Duodenal mucosa (tissue), 2 donors: ENCODE results near the gene PURA.
"Not testable (repeated sequence)": the region's sequence is repeated elsewhere in the genome, so short reads cannot be mapped to it uniquely, and the experiment has no call there.

Experiments
- H3K27ac ChIP-seq: one replicate; pipeline ENCODE4 v1.7.0; 2013; ENCODE audit warnings: low read depth, low read length
- H3K27me3 ChIP-seq, 2 donors: one replicate each; pipeline ENCODE4 v1.7.0; 2013; ENCODE audit warnings: low read length in 2 of 2, control low read depth in 1 of 2; ENCODE audit not compliant: insufficient read depth in 2 of 2, control insufficient read depth in 1 of 2
- H3K36me3 ChIP-seq, 2 donors: one replicate each; pipeline ENCODE4 v1.7.0; 2013; ENCODE audit warnings: low read length in 2 of 2, control low read depth in 1 of 2; ENCODE audit not compliant: insufficient read depth in 2 of 2, control insufficient read depth in 1 of 2
- H3K4me1 ChIP-seq, 2 donors: one replicate each; pipeline ENCODE4 v1.7.0; 2013; ENCODE audit warnings: low read length in 2 of 2, control low read depth in 1 of 2; ENCODE audit not compliant: insufficient read depth in 2 of 2, control insufficient read depth in 1 of 2
- H3K4me3 ChIP-seq, 2 donors: one replicate each; pipeline ENCODE4 v1.7.0; 2013; ENCODE audit warnings: low read length in 2 of 2, low read depth in 1 of 2
- H3K9ac ChIP-seq, 2 donors: one replicate each; pipeline ENCODE4 v1.7.0; 2013; ENCODE audit warnings: low read length in 2 of 2, low read depth in 1 of 2
- H3K9me3 ChIP-seq, 2 donors: one replicate each; pipeline ENCODE4 v1.7.0; 2013; ENCODE audit warnings: low read length in 2 of 2, control low read depth in 1 of 2; ENCODE audit not compliant: control insufficient read depth in 1 of 2

The PURA gene

DNA sequence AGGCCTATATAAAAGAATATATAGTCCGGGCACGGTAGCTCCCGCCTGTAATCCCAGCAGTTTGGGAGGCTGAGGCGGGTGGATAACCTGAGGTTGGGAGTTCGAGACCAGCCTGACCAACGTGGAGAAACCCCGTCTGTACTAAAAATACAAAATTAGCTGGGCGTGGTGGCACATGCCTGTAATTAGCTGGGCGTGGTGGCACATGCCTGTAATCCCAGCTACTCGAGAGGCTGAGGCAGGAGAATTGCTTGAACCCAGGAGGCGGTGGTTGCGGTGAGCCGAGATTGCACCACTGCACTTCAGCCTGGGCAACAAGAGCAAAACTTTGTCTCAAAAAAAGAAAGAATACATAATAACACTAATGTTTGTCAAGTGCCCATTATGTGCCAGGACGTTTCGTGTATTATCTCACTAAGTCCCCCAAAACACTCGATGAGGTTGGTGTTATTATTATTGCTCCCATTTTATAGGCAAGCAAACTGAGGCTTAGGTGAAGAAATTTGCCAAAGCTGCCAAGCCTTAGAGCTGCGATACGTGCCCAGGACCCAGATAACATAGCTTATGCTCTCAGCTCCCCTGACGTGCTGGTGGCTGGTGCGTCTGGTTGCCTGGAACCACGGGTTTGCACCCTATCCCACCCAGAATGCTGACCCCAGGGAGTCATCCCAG lies 40.9 kb downstream of the PURA start:
- not testable (repeated sequence) for H3K36me3 ChIP-seq, H3K27me3 ChIP-seq, H3K9ac ChIP-seq, H3K27ac ChIP-seq, H3K4me3 ChIP-seq, H3K9me3 ChIP-seq
- peaks cover 5 to 16% of the 10 kb centered on the region in 2 donors for H3K4me1 ChIP-seq

- peaks cover 5 to 11% of the 10 kb centered on the region in 2 donors for H3K4me1 ChIP-seq
- peak overlapping the region; percentile 29 to 38 for H3K9ac ChIP-seq
- H3K9me3 ChIP-seq = no peaks in the 10 kb centered on the region
- H3K27ac ChIP-seq = no peak overlapping the region
- no peaks in the 10 kb centered on the region for H3K36me3 ChIP-seq
- H3K4me3 ChIP-seq = peak overlapping the region; percentile 55 to 58
- H3K27me3 ChIP-seq = no peaks in the 10 kb centered on the region
Observed at GRCh38 chr5:140157032-140157781, 43.3 kb downstream of the PURA start.

DNA sequence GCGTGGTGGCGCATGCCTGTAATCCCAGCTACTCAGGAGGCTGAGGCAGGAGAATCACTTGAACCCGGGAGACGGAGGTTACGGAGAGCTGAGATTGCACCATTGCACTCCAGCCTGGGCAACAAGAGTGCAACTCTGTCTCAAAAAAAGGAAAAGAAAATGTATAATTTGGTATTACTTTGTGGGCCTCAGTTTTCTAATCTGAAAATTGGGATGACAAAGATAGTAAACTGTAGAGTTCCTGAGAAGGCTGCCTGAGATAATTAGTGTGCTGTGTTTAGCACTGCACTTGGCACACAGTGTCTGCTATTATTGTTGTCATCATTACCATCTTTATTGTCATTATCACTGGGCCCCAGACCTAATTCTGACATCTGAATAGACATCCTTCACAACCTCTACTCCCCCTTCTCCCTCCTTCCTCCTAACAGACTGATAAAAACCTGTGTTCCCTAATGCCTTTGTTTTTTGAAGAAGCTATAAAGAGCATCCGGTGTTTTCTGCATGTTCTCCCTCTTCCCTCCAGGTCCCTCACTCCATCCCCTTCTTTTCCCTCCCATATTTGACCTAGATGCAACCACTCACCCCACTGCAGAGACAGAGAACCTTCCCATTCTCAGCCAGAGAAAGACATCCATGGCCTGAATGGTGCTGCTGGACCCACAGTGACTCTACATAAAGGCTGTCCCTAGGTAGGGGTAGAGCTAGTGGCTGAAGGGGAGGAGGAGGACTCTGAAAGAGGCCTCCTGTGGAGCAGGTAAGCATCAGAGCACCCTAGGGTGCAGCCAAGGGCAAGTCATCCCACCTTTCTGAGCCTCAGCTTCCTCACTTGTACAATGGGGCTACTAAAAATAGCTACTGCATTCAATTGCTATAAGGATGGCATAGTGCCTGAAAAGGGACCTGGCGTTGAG lies 45.4 kb downstream of the PURA start:
- Histone ChIP-seq H3K36me3 (no peaks in the 10 kb centered on the region), H3K4me3 (no peak overlapping the region), H3K9ac (no peak overlapping the region), H3K27ac (no peak overlapping the region), H3K9me3 (no peaks in the 10 kb centered on the region), H3K4me1 (peaks cover 7 to 11% of the 10 kb centered on the region in 2 donors), H3K27me3 (no peaks in the 10 kb centered on the region)

GRCh38 chr5:140162275-140162674 lies 48.4 kb downstream of the PURA start:
- Histone ChIP-seq H3K4me3 (no peak overlapping the region), H3K9me3 (no peaks in the 10 kb centered on the region), H3K36me3 (no peaks in the 10 kb centered on the region), H3K4me1 (peaks cover 16 to 27% of the 10 kb centered on the region in 2 donors), H3K27me3 (no peaks in the 10 kb centered on the region), H3K27ac (no peak overlapping the region), H3K9ac (no peak overlapping the region)

DNA sequence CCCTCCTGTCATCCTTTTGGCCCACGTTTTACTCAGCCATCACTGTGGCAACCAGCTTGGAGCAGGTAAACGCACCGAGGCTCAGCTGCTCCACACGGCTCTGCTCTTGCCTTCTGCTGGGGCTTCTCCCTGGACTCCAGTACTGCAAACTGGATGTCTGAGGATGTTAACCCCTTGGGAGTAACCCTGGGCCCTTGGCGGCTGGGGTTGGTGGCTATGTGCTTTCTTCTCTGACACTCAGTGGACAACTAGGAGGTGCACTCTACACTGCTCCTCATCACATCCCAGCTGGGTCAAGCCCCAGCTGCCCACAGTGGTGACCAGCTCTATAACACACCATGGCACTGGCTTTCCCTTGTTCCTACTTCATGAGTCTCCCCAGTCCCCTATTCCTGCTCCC lies 48.9 kb downstream of the PURA start:
- H3K4me1 ChIP-seq = peaks cover 16 to 27% of the 10 kb centered on the region in 2 donors
- no peak overlapping the region for H3K4me3 ChIP-seq
- H3K9ac ChIP-seq = no peak overlapping the region
- no peak overlapping the region for H3K27ac ChIP-seq
- no peaks in the 10 kb centered on the region for H3K9me3 ChIP-seq
- H3K36me3 ChIP-seq = no peaks in the 10 kb centered on the region
- no peaks in the 10 kb centered on the region for H3K27me3 ChIP-seq

GRCh38 chr5:140165101-140165922 lies 51.4 kb downstream of the PURA start:
- no peaks in the 10 kb centered on the region for H3K9me3 ChIP-seq
- peak overlapping the region; percentile 43 for H3K27ac ChIP-seq
- H3K4me3 ChIP-seq = no peak overlapping the region
- no peaks in the 10 kb centered on the region for H3K36me3 ChIP-seq
- no peak overlapping the region for H3K9ac ChIP-seq
- H3K27me3 ChIP-seq = no peaks in the 10 kb centered on the region
- H3K4me1 ChIP-seq = peaks cover 19 to 40% of the 10 kb centered on the region in 2 donors

DNA sequence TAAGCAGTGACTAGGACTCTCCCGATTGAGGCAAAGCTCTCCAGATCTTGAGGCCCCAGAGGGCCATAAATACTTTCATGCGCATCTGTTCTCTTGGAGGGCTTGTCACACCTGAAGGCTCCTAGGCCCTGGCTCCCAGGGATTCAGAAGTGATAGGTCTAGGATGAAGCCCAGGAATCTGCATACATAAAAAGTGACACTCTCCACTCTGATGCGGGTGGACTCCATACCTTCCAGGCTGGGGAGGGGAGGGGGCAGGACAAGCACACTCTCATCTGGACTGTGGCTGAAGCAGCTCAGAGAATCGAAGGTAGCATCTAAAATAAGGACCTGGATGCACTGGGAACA lies 52.0 kb downstream of the PURA start:
- no peak overlapping the region for H3K4me3 ChIP-seq
- H3K36me3 ChIP-seq = no peaks in the 10 kb centered on the region
- peak overlapping the region in 1 of 2 donors; percentile 35 for H3K9ac ChIP-seq
- peaks cover 19 to 40% of the 10 kb centered on the region in 2 donors for H3K4me1 ChIP-seq
- H3K27me3 ChIP-seq = no peaks in the 10 kb centered on the region
- H3K27ac ChIP-seq = peak overlapping the region; percentile 43
- no peaks in the 10 kb centered on the region for H3K9me3 ChIP-seq

DNA sequence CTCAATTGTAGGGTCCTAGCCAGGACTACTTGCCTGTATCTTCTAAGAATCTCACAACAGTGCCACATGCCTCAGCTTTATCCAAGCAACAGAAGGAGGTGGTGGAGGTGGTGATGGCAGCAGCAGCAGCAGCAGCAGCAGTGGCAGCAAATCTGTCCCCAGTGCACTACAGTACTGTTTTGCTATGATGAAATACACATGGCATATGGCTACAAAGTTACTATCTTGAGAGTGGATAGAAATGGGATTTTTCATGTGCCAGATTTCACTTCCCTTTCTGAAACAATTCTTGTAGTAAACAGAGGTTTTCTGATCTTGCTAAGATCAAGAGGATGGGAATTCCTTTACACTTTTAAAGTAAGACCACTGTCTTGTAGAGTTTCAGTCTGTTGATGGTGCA lies 53.0 kb downstream of the PURA start:
- Histone ChIP-seq H3K27ac (no peak overlapping the region), H3K4me3 (no peak overlapping the region), H3K9me3 (no peaks in the 10 kb centered on the region), H3K9ac (no peak overlapping the region), H3K36me3 (no peaks in the 10 kb centered on the region), H3K4me1 (peaks cover 19 to 40% of the 10 kb centered on the region in 2 donors), H3K27me3 (no peaks in the 10 kb centered on the region)

- no peaks in the 10 kb centered on the region for H3K9me3 ChIP-seq
- peaks cover 19 to 40% of the 10 kb centered on the region in 2 donors for H3K4me1 ChIP-seq
- H3K4me3 ChIP-seq = no peak overlapping the region
- no peaks in the 10 kb centered on the region for H3K36me3 ChIP-seq
- no peak overlapping the region for H3K27ac ChIP-seq
- no peak overlapping the region for H3K9ac ChIP-seq
- H3K27me3 ChIP-seq = no peaks in the 10 kb centered on the region
Observed at GRCh38 chr5:140168371-140168770, 54.5 kb downstream of the PURA start.
